A549 (cell line): ENCODE measurements around the gene CER1.

Experiments used
- ESRRA ChIP-seq: fragments of 150-350 bp; IDR thresholded peaks from 2 replicates; pipeline ENCODE4 v1.6.1; 2014; ENCODE audit warnings: mild to moderate bottlenecking, low read length, borderline replicate concordance
- HDAC2 ChIP-seq: fragments of 200-600 bp; sonication (generic); IDR thresholded peaks from 2 replicates; pipeline ENCODE4 v1.6.1; 2016
- HOXB5 ChIP-seq: fragments of 250-450 bp; sonication (Bioruptor Pico); IDR thresholded peaks from 2 replicates; pipeline ENCODE4 v1.5.0; 2020; ENCODE audit warnings: mild to moderate bottlenecking, moderate library complexity
- MYC ChIP-seq: IDR thresholded peaks from 2 replicates; pipeline ENCODE4 v1.6.1; 2012; ENCODE audit warnings: mild to moderate bottlenecking, inconsistent platforms, low read length, improper control_type of control experiment, borderline replicate concordance
- POLR2A ChIP-seq: IDR thresholded peaks from 2 replicates; pipeline ENCODE4 v1.6.1; 2012; ENCODE audit warnings: mild to moderate bottlenecking, low read length
- ZNF302 ChIP-seq: fragments of 250-450 bp; sonication (Bioruptor Pico); IDR thresholded peaks from 2 replicates; pipeline ENCODE4 v1.9.0; 2021; ENCODE audit warnings: inconsistent platforms, mild to moderate bottlenecking, moderate library complexity
- TF ChIP-seq, protein P1 (sequence below): fragments of >200 bp; sonication (Bioruptor Twin); formaldehyde crosslinking; IDR thresholded peaks from 3 replicates; pipeline ENCODE4 v1.5.1; 2016
- TF ChIP-seq, protein P2 (sequence below): fragments of 250-450 bp; sonication (Bioruptor Pico); IDR thresholded peaks from 2 replicates; pipeline ENCODE4 v1.5.0; 2021; ENCODE audit warnings: mild to moderate bottlenecking, moderate library complexity, borderline replicate concordance
- TF ChIP-seq, protein P3 (sequence below): fragments of 450-650 bp; IDR thresholded peaks from 2 replicates; pipeline ENCODE4 v1.6.1; 2014; ENCODE audit warnings: antibody characterized with exemption

DNA sequence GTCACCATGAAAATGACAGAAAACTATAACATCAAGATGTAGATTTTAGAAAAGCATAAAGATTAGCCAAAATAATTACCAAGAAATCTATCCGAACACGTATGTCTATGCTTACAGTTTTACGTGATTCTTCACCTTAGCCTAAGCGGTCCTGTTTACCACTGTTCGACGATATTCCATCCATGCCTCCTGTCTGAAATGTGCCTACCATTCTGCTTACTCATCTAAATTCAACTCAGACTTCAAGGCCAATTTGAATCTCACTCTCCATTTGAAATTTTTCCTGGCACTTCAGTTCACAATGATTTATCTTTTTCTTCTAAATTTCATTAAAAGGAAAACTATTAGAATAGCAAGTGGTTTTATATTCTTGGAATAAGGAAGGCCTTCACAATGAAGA, 44.7 kb downstream of the CER1 start:
- TF ChIP-seq, protein P1, sequence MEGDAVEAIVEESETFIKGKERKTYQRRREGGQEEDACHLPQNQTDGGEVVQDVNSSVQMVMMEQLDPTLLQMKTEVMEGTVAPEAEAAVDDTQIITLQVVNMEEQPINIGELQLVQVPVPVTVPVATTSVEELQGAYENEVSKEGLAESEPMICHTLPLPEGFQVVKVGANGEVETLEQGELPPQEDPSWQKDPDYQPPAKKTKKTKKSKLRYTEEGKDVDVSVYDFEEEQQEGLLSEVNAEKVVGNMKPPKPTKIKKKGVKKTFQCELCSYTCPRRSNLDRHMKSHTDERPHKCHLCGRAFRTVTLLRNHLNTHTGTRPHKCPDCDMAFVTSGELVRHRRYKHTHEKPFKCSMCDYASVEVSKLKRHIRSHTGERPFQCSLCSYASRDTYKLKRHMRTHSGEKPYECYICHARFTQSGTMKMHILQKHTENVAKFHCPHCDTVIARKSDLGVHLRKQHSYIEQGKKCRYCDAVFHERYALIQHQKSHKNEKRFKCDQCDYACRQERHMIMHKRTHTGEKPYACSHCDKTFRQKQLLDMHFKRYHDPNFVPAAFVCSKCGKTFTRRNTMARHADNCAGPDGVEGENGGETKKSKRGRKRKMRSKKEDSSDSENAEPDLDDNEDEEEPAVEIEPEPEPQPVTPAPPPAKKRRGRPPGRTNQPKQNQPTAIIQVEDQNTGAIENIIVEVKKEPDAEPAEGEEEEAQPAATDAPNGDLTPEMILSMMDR = no peak
- TF ChIP-seq HDAC2 = no peak
- TF ChIP-seq POLR2A = no peak
- TF ChIP-seq ESRRA = no peak
- TF ChIP-seq HOXB5 (CRISPR knock-in tag) = no peak
- TF ChIP-seq, protein P2, sequence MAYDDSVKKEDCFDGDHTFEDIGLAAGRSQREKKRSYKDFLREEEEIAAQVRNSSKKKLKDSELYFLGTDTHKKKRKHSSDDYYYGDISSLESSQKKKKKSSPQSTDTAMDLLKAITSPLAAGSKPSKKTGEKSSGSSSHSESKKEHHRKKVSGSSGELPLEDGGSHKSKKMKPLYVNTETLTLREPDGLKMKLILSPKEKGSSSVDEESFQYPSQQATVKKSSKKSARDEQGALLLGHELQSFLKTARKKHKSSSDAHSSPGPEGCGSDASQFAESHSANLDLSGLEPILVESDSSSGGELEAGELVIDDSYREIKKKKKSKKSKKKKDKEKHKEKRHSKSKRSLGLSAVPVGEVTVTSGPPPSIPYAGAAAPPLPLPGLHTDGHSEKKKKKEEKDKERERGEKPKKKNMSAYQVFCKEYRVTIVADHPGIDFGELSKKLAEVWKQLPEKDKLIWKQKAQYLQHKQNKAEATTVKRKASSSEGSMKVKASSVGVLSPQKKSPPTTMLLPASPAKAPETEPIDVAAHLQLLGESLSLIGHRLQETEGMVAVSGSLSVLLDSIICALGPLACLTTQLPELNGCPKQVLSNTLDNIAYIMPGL (CRISPR knock-in tag) = no peak
- no peak for TF ChIP-seq ZNF302 (CRISPR knock-in tag)
- TF ChIP-seq, protein P3, sequence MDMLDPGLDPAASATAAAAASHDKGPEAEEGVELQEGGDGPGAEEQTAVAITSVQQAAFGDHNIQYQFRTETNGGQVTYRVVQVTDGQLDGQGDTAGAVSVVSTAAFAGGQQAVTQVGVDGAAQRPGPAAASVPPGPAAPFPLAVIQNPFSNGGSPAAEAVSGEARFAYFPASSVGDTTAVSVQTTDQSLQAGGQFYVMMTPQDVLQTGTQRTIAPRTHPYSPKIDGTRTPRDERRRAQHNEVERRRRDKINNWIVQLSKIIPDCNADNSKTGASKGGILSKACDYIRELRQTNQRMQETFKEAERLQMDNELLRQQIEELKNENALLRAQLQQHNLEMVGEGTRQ = no peak
- TF ChIP-seq MYC = no peak
